GM19043 (cell line): ENCODE data around the gene LIPC.
"Not testable (repeated sequence)": the region's sequence is repeated elsewhere in the genome, so short reads cannot be mapped to it uniquely, and the experiment has no call there.

Experiments used
- ATAC-seq: cut with Tn5 transposase; IDR thresholded peaks from one replicate; pipeline ENCODE4 v1.9.1; 2021; ENCODE audit warnings: low read depth; ENCODE audit not compliant: unreplicated experiment

LIPC gene

GRCh38 chr15:58598829-58599210 lies 167.0 kb downstream of the LIPC start:
- ATAC-seq = no peak

DNA sequence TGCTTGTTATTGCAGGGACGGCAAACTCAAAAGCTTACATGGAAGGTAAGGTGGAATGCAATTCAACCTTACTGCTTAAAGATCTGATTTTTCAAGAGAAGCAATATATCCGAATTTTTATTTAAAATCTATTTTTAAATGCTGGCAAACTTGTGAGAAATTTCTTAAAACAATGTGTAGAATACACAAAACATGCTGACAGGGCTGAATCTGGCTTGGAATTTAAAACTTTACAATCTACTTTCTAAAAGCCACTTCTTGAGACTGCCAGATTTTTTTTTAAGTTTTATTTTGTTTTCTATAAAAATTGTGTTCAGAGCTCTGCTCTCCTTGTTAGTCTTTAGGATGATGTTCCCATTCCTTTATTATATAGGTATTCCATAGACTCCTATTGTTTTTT lies 171.0 kb downstream of the LIPC start:
- no peak for ATAC-seq

- not testable (repeated sequence) for ATAC-seq
Measured at GRCh38 chr15:58603927-58604326, 172.1 kb downstream of the LIPC start.

DNA sequence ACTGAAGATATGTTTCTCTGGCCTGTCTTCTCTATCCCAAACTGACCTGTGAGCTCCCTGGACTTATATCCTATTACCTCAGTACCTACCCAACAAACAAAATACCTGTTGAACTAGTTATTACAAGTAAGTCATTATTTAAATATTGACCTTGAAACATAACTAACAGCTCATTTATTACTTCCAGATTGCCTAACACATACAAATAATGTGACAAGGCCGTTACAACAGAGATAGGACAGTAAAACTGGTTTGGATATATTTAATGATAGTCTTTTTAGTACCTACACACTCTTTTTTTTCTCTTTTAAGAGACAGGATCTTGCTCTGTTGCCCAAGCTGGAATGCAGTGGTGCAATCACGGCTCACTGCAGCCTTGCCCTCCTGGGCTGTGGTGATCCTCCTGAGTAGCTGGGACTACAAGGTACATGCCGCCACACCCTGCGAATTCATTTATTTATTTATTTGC lies 172.7 kb downstream of the LIPC start:
- ATAC-seq = no peak

DNA sequence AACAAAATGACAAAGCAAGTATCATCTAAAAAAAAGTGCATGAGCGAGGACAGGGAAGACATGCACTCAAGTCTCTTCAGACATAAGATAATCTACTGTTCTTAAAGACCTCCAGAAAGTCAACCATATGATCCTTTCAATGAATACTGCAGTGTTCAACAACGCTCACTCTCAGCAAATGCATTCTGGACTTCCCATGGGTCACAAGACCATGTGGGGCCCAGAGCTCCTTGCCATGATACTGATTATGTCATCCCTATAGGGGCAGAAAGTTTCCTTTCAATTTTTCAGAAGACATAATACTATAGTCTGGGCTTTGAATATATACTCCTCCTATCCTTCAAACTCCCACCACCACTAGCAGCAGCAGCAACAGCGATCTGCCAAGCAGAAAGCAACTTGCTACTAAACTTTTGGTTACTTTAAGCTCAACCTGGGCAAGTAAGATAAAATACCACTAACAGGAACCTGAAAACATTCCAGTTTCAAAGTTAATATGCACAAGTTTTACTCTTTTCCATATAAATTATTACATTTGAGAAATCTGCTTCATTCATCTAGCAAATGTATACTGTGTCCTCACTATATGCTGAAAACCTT lies 174.2 kb downstream of the LIPC start:
- ATAC-seq = no peak

- no peak for ATAC-seq
Measured at GRCh38 chr15:58606577-58607080, 174.8 kb downstream of the LIPC start.

DNA sequence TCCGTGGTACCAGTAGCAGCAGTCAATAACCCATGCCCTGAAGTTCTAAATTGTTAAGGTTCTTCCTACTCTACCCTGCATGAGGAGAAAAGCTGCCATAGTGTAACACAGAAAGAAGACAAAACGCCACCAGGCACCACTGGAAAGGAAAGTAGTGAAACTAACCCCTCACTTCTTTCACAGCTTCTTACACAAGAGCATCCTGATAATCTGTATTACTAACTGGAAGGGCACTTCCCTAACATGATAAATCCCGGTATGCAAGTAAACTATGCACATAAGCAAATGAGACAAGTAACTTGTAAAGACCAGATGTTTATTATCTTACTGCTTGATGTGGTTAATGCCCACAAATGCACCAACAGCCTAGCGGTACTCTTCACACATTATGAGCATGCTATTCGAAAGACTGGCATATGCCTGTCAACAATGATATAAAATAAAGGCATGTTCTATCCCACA lies 176.4 kb downstream of the LIPC start:
- no peak for ATAC-seq

DNA sequence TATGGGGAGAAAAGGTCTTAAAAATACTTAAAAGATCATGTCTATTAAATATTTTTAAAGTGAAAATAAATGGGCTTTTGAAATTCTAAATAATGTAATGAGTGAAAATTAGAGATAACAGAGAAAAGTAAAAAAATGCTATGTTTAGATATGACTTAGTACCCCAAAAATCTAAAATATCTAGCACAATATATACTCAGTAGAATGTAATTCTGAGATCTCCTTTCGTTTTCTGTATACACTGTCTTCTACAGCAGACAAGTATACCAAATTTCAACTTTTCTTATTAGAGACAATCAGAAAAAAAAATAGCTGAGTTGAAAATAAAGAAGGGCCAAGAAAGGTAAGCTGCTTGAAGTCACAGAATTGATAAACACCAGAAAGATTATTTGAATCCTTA lies 176.9 kb downstream of the LIPC start:
- ATAC-seq = no peak

DNA sequence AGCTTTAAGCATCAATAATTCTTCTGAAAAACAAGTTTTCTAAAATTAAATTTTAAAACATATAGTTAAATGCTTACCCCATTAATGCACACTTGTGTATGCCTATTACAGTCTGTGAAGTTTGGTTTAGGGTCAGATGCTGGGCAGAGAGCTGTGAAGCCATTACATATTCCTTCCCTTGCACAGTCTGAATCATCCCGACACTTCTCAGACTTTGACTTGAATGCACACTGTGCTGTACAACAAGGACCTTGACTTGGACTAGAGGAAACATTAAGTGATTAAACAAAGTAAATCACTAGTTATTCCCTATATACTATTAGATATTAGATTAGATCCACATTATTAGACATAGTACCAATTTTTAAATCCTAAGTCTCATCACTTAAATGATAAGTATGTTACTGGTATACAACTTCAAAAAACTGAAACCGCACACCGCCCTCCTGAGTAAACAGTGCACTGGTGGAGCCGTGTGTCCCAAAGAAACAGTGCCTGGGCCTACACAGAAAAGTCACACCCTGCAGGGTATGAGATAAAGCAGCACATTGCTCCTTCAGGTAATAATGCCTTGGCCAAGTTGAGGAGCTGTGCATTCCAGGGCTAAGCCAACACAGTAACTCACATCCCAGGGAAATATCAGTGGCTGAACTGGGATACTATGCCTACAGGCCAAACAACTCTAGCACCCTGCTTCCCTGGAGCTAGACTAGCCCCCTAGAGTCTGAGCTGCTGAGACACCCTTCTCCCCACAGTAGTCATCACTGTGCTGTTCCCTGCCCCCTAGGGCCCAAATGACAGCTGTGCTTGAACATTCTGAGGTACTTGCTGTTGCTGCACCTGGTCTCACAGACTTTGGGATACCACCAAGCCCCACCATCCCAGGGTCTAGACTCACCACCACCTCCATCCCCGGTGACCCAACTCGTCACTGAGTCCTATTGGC lies 180.2 kb downstream of the LIPC start:
- no peak for ATAC-seq

DNA sequence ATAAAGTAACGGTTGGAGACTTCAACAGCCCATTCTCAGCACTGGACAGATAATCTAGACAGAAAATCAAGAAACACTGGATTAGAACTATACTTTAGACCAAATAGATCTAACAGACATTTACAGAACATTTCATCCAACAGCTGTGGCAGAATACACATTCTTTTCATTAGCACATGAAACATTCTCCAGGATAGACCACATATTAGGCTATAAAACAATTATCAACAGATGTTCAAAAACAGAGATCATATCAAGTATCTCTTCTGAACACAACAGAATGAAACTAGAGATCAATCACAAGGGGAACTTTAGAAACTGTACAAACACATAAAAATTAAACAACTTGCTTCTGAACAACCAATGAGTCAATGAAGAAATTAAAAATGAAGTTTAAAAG lies 184.4 kb downstream of the LIPC start:
- ATAC-seq = no peak
